ENCODE results near the gene PEF1.

- TF ChIP-seq POLR2AphosphoS5 (IDR thresholded peaks at IDR 0.05) (no peak), POLR2A (IDR thresholded peaks at IDR 0.05) (no peak), CTCF (IDR thresholded peaks at IDR 0.05) (no peak), EP300 (IDR thresholded peaks at IDR 0.05) (no peak)
These were observed 34.4 kb upstream of the PEF1 start for GRCh38 chr1:31679091-31679490.

Measured in gastroesophageal sphincter (tissue), 3 donors.